ENCODE measurements around the gene HEXD.

DNA sequence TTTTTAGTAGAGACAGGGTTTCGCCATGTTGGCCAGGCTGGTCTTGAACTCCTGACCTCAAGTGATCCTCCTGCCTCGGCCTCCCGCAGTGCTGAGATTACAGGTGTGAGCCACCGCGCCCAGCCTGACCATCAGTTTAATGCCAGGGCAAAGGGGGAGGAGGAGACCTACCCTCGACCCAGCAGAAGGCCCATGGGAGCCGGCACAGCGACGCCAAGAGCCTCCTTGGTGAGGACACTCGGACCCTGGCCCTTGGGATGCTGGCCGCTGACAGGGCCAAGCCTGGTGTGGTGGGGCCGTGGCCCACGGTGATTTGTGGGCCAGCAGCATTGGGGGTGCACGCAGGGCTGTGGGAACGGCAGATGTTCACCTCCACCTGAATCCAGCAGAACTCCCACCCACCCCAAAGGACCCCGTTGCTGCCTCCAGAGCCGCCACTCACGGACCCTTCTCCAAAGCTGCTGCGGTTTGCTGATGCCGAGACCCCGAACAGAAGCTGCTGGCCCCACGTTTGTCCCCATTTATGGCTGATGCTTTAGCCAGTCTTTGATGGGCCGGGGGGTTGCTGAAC lies 26.6 kb upstream of the HEXD start:
- TF ChIP-seq FOXA1 (IDR thresholded peaks at IDR 0.05) (no peak), ARNT (IDR thresholded peaks at IDR 0.05) (no peak)
- TF ChIP-seq, protein P1, sequence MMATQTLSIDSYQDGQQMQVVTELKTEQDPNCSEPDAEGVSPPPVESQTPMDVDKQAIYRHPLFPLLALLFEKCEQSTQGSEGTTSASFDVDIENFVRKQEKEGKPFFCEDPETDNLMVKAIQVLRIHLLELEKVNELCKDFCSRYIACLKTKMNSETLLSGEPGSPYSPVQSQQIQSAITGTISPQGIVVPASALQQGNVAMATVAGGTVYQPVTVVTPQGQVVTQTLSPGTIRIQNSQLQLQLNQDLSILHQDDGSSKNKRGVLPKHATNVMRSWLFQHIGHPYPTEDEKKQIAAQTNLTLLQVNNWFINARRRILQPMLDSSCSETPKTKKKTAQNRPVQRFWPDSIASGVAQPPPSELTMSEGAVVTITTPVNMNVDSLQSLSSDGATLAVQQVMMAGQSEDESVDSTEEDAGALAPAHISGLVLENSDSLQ (IDR thresholded peaks at IDR 0.05): no peak

Measured in HEK293T (cell line).